Right lobe of liver (tissue), 6 donors: ENCODE measurements around the gene FOXA2. TPM values are rescaled to one million over a fixed set of nuclear protein-coding genes. Genes with fewer than 3 reads are reported as not detected.
A peak's percentile ranks its signal among the peaks of the same experiment; 100 is the strongest.

Experiments
- ATAC-seq, 4 donors: fragments of 200-7000 bp; cut with Tn5 transposase; one replicate each; pipeline ENCODE4 v1.9.1; 2020; ENCODE audit warnings: mild to moderate bottlenecking in 4 of 4, moderate library complexity in 4 of 4
- DNase-seq, 3 donors: peaks; one replicate each; pipeline ENCODE4 v3.0.0-alpha.2; 2020
- H3K27ac ChIP-seq, 3 donors: fragments of 200-600 bp; one replicate each; pipeline ENCODE4 v1.8.0; 2022
- H3K27me3 ChIP-seq, 2 donors: fragments of 200-600 bp; one replicate each; pipeline ENCODE4 v1.8.0; 2022
- H3K36me3 ChIP-seq, 4 donors: fragments of 200-600 bp; sonication (generic) in 1 of 4; one replicate each; pipeline versions ENCODE4 v1.5.1 to v1.8.0; 2017 to 2022; ENCODE audit warnings: control low read depth in 1 of 4
- H3K4me1 ChIP-seq, 4 donors: fragments of 200-600 bp; sonication (generic) in 1 of 4; one replicate each; pipeline versions ENCODE4 v1.5.1 to v1.8.0; 2017 to 2022; ENCODE audit warnings: control low read depth in 1 of 4
- H3K4me3 ChIP-seq, 3 donors: fragments of 200-600 bp; one replicate each; pipeline ENCODE4 v1.8.0; 2022
- H3K9me3 ChIP-seq, 4 donors: fragments of 200-600 bp; sonication (generic) in 1 of 4; one replicate each; pipeline versions ENCODE4 v1.5.1 to v1.8.0; 2017 to 2022; ENCODE audit warnings: control low read depth in 1 of 4
- CTCF ChIP-seq, 4 donors: fragments of 200-600 bp in 3 of 4; fragments of 450-650 bp in 1 of 4; IDR thresholded peaks; one replicate each; pipeline versions ENCODE4 v1.5.1 to v1.8.0; 2016 to 2022; ENCODE audit warnings: antibody characterized with exemption in 4 of 4, mild to moderate bottlenecking in 2 of 4
- POLR2A ChIP-seq: fragments of 450-650 bp; IDR thresholded peaks from one replicate; pipeline ENCODE4 v1.6.1; 2017; ENCODE audit warnings: antibody characterized with exemption, mild to moderate bottlenecking
- WGBS: methylation state at CpG from one replicate; pipeline ENCODE4 v1.1.6; 2018; ENCODE audit warnings: low coverage, low lambda C conversion rate; ENCODE audit not compliant: insufficient coverage; ENCODE audit errors: missing lambda C conversion rate; 5-methylcytosine and 5-hydroxymethylcytosine counted together
- intact Hi-C, 2 donors: fragments of 100-400 bp; cut with DNase I; formaldehyde crosslinking; loops; one replicate each; pipeline versions ENCODE4 v1.11.2 to v1.14.1; 2022
- total RNA-seq, 6 experiments: library from RNA; depleted of rRNA in 2 of 6; stranded (reverse); fragments of >200 nt in 2 of 6; fragmentation: NEBNext Ultra II Directional in 3 of 6; extraction: Animal tissue kit (Norgen Biotek cat#: 25700) in 3 of 6; gene quantifications; one replicate each; pipeline versions ENCODE4 v1.1.0 to v1.2.4, GENCODE V29; 2016 to 2023
- donor health status: DM: no; HTN: yes; CAD: no.
- donor health status: DM: no; HTN: no; CAD: no.
- donor health status: DM: no; HTN: no; CAD: no.
- donor health status: DM: no; HTN: yes; CAD: no.
- donor health status: DM: no; HTN: yes; CAD: no.

The FOXA2 gene
- total RNA-seq, 6 experiments from 2014 or later, result 11.8 to 28.7 (median 21.2) TPM

- ATAC-seq (no peak), DNase-seq (no peak)
- no peaks in the 10 kb centered on the region for H3K27me3 ChIP-seq
- peaks cover 0 to 39% (median 7%) of the 10 kb centered on the region in 4 donors for H3K36me3 ChIP-seq
- no peak overlapping the region for H3K4me3 ChIP-seq
- no peaks in the 10 kb centered on the region for H3K9me3 ChIP-seq
- H3K27ac ChIP-seq, result peak overlapping the region in 1 of 3 donors; percentile 54
- peaks cover 0 to 73% (median 20%) of the 10 kb centered on the region in 4 donors for H3K4me1 ChIP-seq
- 33% methylated on average over 11 of the region's 11 CpGs for WGBS
- TF ChIP-seq POLR2A, result no peak
- intact Hi-C loops, result no loop called here
These were observed 15.0 kb downstream of the FOXA2 start for GRCh38 chr20:22569353-22569752.

GRCh38 chr20:22568872-22569344 lies 15.5 kb downstream of the FOXA2 start:
- TF ChIP-seq CTCF (IDR thresholded peaks at IDR 0.05) (no peak), POLR2A (no peak)
- intact Hi-C loops, result no loop called here
- WGBS, result 37% methylated on average over 7 of the region's 31 CpGs
- Histone ChIP-seq H3K9me3 (no peaks in the 10 kb centered on the region), H3K4me3 (no peak overlapping the region), H3K4me1 (peaks cover 0 to 74% (median 21%) of the 10 kb centered on the region in 4 donors), H3K36me3 (peaks cover 0 to 40% (median 7%) of the 10 kb centered on the region in 4 donors), H3K27me3 (no peaks in the 10 kb centered on the region), H3K27ac (peak overlapping the region in 2 of 3 donors; percentile 10 to 54)
- DNase-seq, result no peak
- ATAC-seq, result peak in 1 of 4 donors; percentile 1

DNA sequence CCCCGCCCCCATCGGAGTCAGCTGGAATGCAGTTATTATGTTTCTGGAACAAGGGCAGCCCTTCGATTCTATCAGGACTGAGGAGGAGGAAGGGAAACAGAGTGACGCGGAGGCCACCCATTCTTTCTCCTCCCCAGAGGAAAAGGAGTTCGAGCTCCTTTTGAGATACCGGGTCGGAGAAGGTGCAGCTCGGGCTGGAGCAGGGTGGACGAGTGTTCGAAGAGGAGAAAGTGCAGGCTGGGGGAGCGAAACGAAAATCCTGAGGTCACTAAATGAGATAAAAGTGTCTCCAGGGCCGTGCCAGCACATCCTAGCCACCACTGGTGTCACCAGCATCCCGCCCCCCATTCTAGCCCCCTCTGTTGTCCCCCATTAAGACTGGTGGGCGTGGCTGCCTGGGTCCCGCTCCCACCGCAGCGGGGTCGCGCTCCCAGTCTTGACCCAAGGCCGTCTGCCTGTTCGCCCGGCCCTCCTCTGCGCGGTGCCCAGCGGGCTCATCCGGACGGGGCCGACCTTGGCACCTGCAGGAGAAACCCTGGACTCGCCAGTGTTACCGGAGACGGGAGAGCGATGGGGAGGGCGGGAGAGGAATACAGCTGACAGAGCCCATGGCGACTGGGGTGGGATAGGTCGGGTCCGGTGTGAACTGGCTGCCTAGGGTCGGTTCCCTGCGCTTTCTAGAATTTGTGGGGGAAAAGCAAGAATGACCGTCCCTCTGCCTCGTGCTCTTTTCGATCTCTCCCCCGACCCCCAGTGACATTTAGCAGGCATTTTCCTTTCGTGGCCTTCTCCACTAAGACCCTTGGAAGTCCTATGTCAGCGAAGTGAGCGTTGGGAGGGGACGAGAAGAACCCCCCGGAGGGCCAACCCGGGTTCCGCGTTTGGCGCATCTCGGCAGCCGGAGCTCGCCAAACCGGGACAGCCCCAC lies 16.2 kb downstream of the FOXA2 start:
- peak overlapping the region in 2 of 3 donors; percentile 10 to 54 for H3K27ac ChIP-seq
- ATAC-seq (peak; percentile 6 to 43 (median 8)), DNase-seq (peak in 2 of 3 donors; percentile 44 to 66)
- TF ChIP-seq POLR2A (no peak), CTCF (IDR thresholded peaks at IDR 0.05) (no peak)
- intact Hi-C loops, result no loop called here
- no peaks in the 10 kb centered on the region for H3K27me3 ChIP-seq
- no peak overlapping the region for H3K4me3 ChIP-seq
- H3K9me3 ChIP-seq, result no peaks in the 10 kb centered on the region
- 42% methylated on average over 13 of the region's 57 CpGs for WGBS
- peaks cover 0 to 40% (median 7%) of the 10 kb centered on the region in 4 donors for H3K36me3 ChIP-seq
- H3K4me1 ChIP-seq, result peaks cover 0 to 74% (median 25%) of the 10 kb centered on the region in 4 donors

DNA sequence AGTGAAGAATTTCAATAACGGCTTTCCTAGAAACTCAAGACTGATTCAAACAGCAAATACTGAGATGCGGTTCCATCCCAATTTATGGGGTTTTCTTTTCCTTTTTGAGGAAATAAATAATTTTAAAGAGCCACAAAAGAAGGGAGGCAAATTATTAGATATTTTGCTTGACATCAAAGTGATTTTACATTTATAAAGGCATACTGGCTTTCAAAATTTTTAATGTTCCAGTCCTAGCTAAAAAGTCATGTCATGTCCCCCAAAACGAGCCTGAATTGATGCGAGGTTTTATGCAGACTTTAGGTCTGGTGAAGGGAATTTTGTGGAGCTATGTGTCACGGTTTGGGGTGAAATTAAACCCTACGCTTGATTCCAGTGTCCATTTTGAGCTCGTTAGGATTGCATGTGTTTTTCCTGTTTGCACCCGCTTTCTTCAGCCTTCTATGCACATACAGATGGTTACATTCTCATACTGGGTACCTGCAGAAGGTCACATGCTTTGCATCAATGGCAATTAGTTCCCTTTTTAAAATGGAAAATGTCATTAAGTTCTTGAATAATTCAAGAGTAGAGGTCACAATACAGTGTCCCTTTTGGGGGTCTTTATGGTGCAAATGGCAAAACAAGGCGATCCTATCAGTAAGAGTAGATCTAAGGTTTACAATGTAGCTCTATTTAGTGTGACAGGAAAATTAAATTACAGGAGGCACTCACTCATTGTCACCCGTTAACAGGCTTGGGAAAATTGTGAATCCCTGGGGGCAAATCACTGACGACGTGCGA lies 17.3 kb downstream of the FOXA2 start:
- no peaks in the 10 kb centered on the region for H3K27me3 ChIP-seq
- H3K9me3 ChIP-seq, result no peaks in the 10 kb centered on the region
- ATAC-seq (no peak), DNase-seq (no peak)
- no peak overlapping the region for H3K4me3 ChIP-seq
- TF ChIP-seq POLR2A, result no peak
- TF ChIP-seq CTCF (IDR thresholded peaks at IDR 0.05), result no peak
- H3K27ac ChIP-seq, result no peak overlapping the region
- peaks cover 0 to 40% (median 7%) of the 10 kb centered on the region in 4 donors for H3K36me3 ChIP-seq
- H3K4me1 ChIP-seq, result peaks cover 0 to 68% (median 22%) of the 10 kb centered on the region in 4 donors
- WGBS, result 38% methylated on average over 13 of the region's 13 CpGs
- intact Hi-C loops, result no loop called here
